ENCODE data around the gene PNMA1. TPM values are rescaled to one million over a fixed set of nuclear protein-coding genes. Genes with fewer than 3 reads are reported as not detected.

PNMA1 gene
- total RNA-seq, 4 donors from 2014 or later, result 12.6 to 58.0 (median 39.4) TPM

DNA sequence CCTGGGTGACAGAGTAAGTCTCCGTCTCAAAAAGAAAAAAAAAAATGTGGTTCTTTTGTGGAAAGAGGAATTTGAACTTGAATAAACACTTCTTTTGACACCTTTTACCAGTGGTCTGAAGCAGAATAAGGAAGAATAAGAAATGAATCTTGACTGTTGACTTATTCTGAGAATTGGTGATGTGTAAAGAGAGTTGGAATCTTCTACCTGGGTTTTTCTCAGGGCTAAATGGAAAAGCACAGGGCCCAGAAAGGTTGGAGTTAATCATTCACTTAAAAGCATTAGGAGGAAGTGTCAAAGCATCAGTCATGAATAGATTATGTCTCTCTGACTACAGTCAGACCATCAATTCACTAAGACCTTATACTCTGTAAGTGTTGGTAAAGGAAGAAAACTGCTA, 13.9 kb downstream of the PNMA1 start:
- intact Hi-C loops (cut with DNase I; ENCODE audit: low total_unique reads), result no loop called here
- TF ChIP-seq, protein P1, sequence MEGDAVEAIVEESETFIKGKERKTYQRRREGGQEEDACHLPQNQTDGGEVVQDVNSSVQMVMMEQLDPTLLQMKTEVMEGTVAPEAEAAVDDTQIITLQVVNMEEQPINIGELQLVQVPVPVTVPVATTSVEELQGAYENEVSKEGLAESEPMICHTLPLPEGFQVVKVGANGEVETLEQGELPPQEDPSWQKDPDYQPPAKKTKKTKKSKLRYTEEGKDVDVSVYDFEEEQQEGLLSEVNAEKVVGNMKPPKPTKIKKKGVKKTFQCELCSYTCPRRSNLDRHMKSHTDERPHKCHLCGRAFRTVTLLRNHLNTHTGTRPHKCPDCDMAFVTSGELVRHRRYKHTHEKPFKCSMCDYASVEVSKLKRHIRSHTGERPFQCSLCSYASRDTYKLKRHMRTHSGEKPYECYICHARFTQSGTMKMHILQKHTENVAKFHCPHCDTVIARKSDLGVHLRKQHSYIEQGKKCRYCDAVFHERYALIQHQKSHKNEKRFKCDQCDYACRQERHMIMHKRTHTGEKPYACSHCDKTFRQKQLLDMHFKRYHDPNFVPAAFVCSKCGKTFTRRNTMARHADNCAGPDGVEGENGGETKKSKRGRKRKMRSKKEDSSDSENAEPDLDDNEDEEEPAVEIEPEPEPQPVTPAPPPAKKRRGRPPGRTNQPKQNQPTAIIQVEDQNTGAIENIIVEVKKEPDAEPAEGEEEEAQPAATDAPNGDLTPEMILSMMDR (IDR thresholded peaks at IDR 0.05), result no peak
- TF ChIP-seq POLR2A (IDR thresholded peaks at IDR 0.05), result no peak

DNA sequence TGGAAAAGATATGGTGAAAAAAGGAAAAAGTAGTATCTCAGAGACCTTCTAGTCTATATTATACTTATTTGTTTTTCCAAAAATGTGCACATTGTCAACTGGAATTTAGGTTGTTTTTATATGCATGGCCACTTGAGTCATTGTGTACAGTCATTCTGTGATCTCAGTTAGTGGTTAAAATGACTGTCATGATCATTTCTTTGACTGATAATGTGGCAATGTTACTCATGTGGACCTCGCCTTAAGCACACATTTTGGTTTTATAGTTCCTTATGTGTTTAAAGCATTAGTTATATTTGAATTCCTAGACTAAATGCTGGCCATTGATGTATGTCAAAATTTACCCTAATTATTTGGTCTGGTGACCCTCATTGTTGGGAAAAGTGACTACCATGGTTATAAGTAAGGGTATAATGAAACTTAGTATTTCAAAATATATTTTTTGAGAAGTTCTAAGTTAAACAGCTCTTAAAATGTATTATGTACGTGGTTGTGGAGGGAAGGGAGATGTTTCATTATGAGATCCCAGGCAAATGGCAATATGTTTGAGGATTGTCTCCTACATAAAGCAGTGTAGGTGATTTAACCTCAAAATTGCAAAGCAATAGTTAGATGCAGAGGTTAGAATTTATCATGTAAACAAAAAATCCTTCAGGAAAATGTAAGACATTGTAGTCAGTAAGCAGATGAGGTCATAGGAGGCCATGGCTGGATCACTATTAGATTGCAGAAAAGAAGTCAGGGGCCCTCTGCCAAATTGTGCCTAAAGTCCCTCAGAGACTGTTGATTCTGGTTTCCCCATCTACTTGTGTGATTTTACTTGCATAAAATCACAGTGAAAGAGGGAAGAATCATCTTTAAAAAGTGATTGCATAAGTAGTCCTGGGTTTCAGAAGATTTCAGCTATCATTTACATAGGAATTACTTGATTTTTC, 17.5 kb downstream of the PNMA1 start:
- intact Hi-C loops (cut with DNase I; ENCODE audit: low total_unique reads), result no loop called here
- Histone ChIP-seq H3K4me3 (no peak overlapping the region), H3K27me3 (no peaks in the 10 kb centered on the region), H3K4me1 (no peaks in the 10 kb centered on the region), H3K27ac (no peak overlapping the region), H3K36me3 (no peaks in the 10 kb centered on the region), H3K9me3 (no peaks in the 10 kb centered on the region)
- TF ChIP-seq, protein P1 (IDR thresholded peaks at IDR 0.05), result no peak
- TF ChIP-seq POLR2A (IDR thresholded peaks at IDR 0.05), result no peak
- DNase-seq, result no peak

More for the DNA sequence above, 13.9 kb downstream of the PNMA1 start:
- Histone ChIP-seq H3K27me3 (no peaks in the 10 kb centered on the region), H3K4me3 (no peak overlapping the region), H3K36me3 (no peaks in the 10 kb centered on the region), H3K4me1 (no peaks in the 10 kb centered on the region), H3K9me3 (no peaks in the 10 kb centered on the region), H3K27ac (no peak overlapping the region)
- DNase-seq, result no peak

DNA sequence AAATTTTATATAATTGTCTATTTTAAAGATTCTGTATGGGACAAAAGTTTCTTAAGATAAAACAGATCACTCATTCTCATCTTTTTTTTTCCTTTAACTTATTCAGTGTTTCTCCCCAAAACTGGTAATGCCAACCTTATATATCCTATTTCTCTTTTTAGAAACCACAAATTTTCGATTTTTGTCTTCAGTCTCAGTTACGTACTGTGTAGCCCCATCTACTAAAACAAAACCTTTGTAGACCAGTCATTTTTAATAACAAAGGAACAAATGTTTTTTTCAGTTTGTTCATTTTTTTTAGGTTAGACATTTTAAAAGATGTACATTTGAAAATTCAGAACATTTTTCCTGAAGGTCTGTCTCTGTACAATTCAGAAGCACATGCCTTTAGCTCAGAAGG, 18.2 kb downstream of the PNMA1 start:
- Histone ChIP-seq H3K4me3 (no peak overlapping the region), H3K36me3 (no peaks in the 10 kb centered on the region), H3K4me1 (no peaks in the 10 kb centered on the region), H3K9me3 (no peaks in the 10 kb centered on the region), H3K27ac (no peak overlapping the region), H3K27me3 (no peaks in the 10 kb centered on the region)
- DNase-seq, result no peak
- intact Hi-C loops (cut with DNase I; ENCODE audit: low total_unique reads), result no loop called here
- TF ChIP-seq, protein P1 (IDR thresholded peaks at IDR 0.05), result no peak
- TF ChIP-seq POLR2A (IDR thresholded peaks at IDR 0.05), result no peak

DNA sequence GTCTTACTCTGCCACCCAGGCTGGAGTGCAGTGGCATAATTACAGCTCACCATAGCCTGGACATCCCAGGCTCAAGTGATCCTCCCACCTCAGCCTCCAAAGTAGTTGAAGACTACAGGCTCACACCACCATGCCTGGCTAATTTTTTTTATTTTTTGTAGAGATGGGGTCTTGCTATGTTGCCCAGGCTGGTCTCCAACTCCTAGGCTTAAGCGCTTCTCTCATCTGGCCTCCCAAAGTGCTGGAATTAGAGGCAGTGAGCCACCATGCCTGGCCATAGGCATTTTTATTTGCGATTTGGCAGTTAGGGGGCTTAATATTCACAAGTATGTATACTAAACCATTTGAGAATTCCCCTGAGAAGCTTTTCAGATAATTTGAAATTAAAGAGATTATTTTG, 19.1 kb downstream of the PNMA1 start:
- DNase-seq, result no peak
- Histone ChIP-seq H3K9me3 (no peaks in the 10 kb centered on the region), H3K36me3 (no peaks in the 10 kb centered on the region), H3K4me1 (no peaks in the 10 kb centered on the region), H3K4me3 (no peak overlapping the region), H3K27me3 (no peaks in the 10 kb centered on the region), H3K27ac (no peak overlapping the region)
- intact Hi-C loops (cut with DNase I; ENCODE audit: low total_unique reads), result no loop called here
- no peak for TF ChIP-seq POLR2A (IDR thresholded peaks at IDR 0.05)
- TF ChIP-seq, protein P1 (IDR thresholded peaks at IDR 0.05), result no peak

DNA sequence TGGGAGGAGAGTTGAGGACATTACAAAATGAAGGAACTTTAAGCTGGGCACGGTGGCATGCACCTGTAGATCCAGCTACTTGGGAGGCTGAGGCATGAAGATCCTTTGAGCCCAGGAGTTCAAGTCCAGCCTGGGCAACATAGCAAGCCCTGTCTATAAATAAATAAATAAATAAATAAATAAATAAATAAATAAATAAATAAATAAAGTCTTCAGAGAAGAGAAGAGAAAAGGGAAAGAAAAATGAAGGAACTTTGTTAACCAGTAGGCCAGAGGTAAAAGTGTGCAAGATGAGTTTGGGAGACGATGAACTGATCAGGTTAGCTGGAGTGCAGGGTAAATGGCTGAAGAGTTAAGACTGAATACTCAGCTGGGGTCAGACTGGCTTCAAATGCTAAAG, 20.1 kb downstream of the PNMA1 start:
- TF ChIP-seq, protein P1 (IDR thresholded peaks at IDR 0.05), result no peak
- TF ChIP-seq POLR2A (IDR thresholded peaks at IDR 0.05), result no peak
- H3K4me1 ChIP-seq, result no peaks in the 10 kb centered on the region
- H3K36me3 ChIP-seq, result no peaks in the 10 kb centered on the region
- DNase-seq, result no peak
- H3K4me3 ChIP-seq, result no peak overlapping the region
- no peaks in the 10 kb centered on the region for H3K27me3 ChIP-seq
- intact Hi-C loops (cut with DNase I; ENCODE audit: low total_unique reads), result no loop called here
- H3K27ac ChIP-seq, result no peak overlapping the region
- no peaks in the 10 kb centered on the region for H3K9me3 ChIP-seq
